Tibial artery (tissue), 4 donors: Measurements from ENCODE around the gene STON2.

ENCODE experiments used
- DNase-seq, 2 donors: peaks; one replicate each; pipeline ENCODE4 v3.0.0-alpha.2; 2019
- H3K27ac ChIP-seq, 2 donors: fragments of 200-600 bp; sonication (generic) in 1 of 2; 1 replicate in 1 of 2; 2 replicates in 1 of 2; pipeline ENCODE4 v1.5.1; 2018 to 2019; ENCODE audit warnings: mild to moderate bottlenecking in 1 of 2
- H3K27me3 ChIP-seq, 2 donors: fragments of 200-600 bp; sonication (generic) in 1 of 2; one replicate each; pipeline versions ENCODE4 v1.5.1 to v1.6.0; 2016 to 2019
- H3K36me3 ChIP-seq, 3 donors: fragments of 200-600 bp; sonication (generic) in 2 of 3; one replicate each; pipeline ENCODE4 v1.5.1; 2016 to 2019; ENCODE audit warnings: mild to moderate bottlenecking in 2 of 3
- H3K4me1 ChIP-seq, 4 donors: fragments of 200-600 bp; sonication (generic) in 2 of 4; 1 replicate in 3 of 4; 2 replicates in 1 of 4; pipeline ENCODE4 v1.5.1; 2016 to 2019
- H3K4me3 ChIP-seq, 2 donors: fragments of 200-600 bp; sonication (generic) in 1 of 2; 1 replicate in 1 of 2; 2 replicates in 1 of 2; pipeline ENCODE4 v1.5.1; 2018 to 2019; ENCODE audit warnings: mild to moderate bottlenecking in 2 of 2
- H3K9me3 ChIP-seq, 3 donors: fragments of 200-600 bp; sonication (generic) in 1 of 3; one replicate each; pipeline ENCODE4 v1.5.1; 2016 to 2019
- CTCF ChIP-seq, 2 experiments: fragments of 200-600 bp in 1 of 2; fragments of 450-650 bp in 1 of 2; IDR thresholded peaks; one replicate each; pipeline ENCODE4 v1.5.1; 2017 to 2019; ENCODE audit warnings: antibody characterized with exemption in 2 of 2, mild to moderate bottlenecking in 1 of 2, moderate library complexity in 1 of 2
- intact Hi-C: fragments of 100-400 bp; cut with DNase I; formaldehyde crosslinking; loops from one replicate; pipeline ENCODE4 v1.15.0; 2023; ENCODE audit warnings: low total_unique reads

STON2 gene

GRCh38 chr14:81313775-81314429 is 86.2 kb downstream of the STON2 start:
- Histone ChIP-seq H3K9me3 (no peaks in the 10 kb centered on the region), H3K4me1 (peaks cover 0 to 14% (median 0%) of the 10 kb centered on the region in 4 donors), H3K36me3 (no peaks in the 10 kb centered on the region), H3K27ac (no peak overlapping the region), H3K27me3 (no peaks in the 10 kb centered on the region), H3K4me3 (no peak overlapping the region)
- no peak for DNase-seq
- no peak for TF ChIP-seq CTCF (IDR thresholded peaks at IDR 0.05)
- intact Hi-C loops = no loop called here

- Histone ChIP-seq H3K4me3 (no peak overlapping the region), H3K4me1 (peaks cover 0 to 14% (median 0%) of the 10 kb centered on the region in 4 donors), H3K27me3 (no peaks in the 10 kb centered on the region), H3K9me3 (no peaks in the 10 kb centered on the region), H3K36me3 (no peaks in the 10 kb centered on the region), H3K27ac (no peak overlapping the region)
- no peak for DNase-seq
- intact Hi-C loops = no loop called here
- no peak for TF ChIP-seq CTCF (IDR thresholded peaks at IDR 0.05)
These were observed 86.9 kb downstream of the STON2 start for GRCh38 chr14:81313200-81313599.

GRCh38 chr14:81312289-81312876 is 87.7 kb downstream of the STON2 start:
- intact Hi-C loops = no loop called here

GRCh38 chr14:81311778-81312177 is 88.3 kb downstream of the STON2 start:
- H3K4me1 ChIP-seq = peaks cover 0 to 14% (median 0%) of the 10 kb centered on the region in 4 donors
- H3K36me3 ChIP-seq = no peaks in the 10 kb centered on the region
- intact Hi-C loops = no loop called here
- no peak for TF ChIP-seq CTCF (IDR thresholded peaks at IDR 0.05)
- no peak overlapping the region for H3K27ac ChIP-seq
- no peak overlapping the region for H3K4me3 ChIP-seq
- no peaks in the 10 kb centered on the region for H3K27me3 ChIP-seq
- no peak for DNase-seq
- no peaks in the 10 kb centered on the region for H3K9me3 ChIP-seq

More at GRCh38 chr14:81312289-81312876, 87.7 kb downstream of the STON2 start:
- Histone ChIP-seq H3K27me3 (no peaks in the 10 kb centered on the region), H3K4me3 (no peak overlapping the region), H3K9me3 (no peaks in the 10 kb centered on the region), H3K27ac (no peak overlapping the region), H3K36me3 (no peaks in the 10 kb centered on the region), H3K4me1 (peaks cover 0 to 14% (median 0%) of the 10 kb centered on the region in 4 donors)
- DNase-seq = no peak
- no peak for TF ChIP-seq CTCF (IDR thresholded peaks at IDR 0.05)

GRCh38 chr14:81311141-81311540 is 89.0 kb downstream of the STON2 start:
- TF ChIP-seq CTCF (IDR thresholded peaks at IDR 0.05) = no peak
- Histone ChIP-seq H3K27me3 (no peaks in the 10 kb centered on the region), H3K9me3 (no peaks in the 10 kb centered on the region), H3K4me1 (peaks cover 0 to 14% (median 0%) of the 10 kb centered on the region in 4 donors), H3K27ac (no peak overlapping the region), H3K4me3 (no peak overlapping the region), H3K36me3 (no peaks in the 10 kb centered on the region)
- no peak for DNase-seq
- intact Hi-C loops = no loop called here
